Body of pancreas (tissue), 4 donors: ENCODE results near the gene TGM1. TPM values are rescaled to one million over a fixed set of nuclear protein-coding genes. Genes with fewer than 3 reads are reported as not detected.

ENCODE experiments used
- ATAC-seq: fragments of 150-250 bp; one replicate; pipeline ENCODE4 v1.9.1; 2016
- DNase-seq, 4 donors: peaks; one replicate each; pipeline ENCODE4 v3.0.0-alpha.2; 2019
- H3K27ac ChIP-seq, 4 donors: fragments of 200-600 bp; sonication (generic); 1 replicate in 3 of 4; 2 replicates in 1 of 4; pipeline versions ENCODE4 v1.5.1 to v1.6.1; 2016 to 2019; ENCODE audit warnings: mild to moderate bottlenecking in 1 of 4, mixed read lengths in 1 of 4, moderate library complexity in 1 of 4
- H3K27me3 ChIP-seq, 2 donors: fragments of 200-600 bp; sonication (generic); one replicate each; pipeline ENCODE4 v1.6.0; 2016; ENCODE audit warnings: mild to moderate bottlenecking in 1 of 2
- H3K36me3 ChIP-seq, 2 donors: fragments of 200-600 bp; sonication (generic); replicated peaks in 1 of 2; 2 replicates each; pipeline ENCODE4 v1.5.1; 2016; ENCODE audit warnings: low read depth in 2 of 2; ENCODE audit not compliant: insufficient read depth in 1 of 2
- H3K4me1 ChIP-seq: fragments of 200-600 bp; sonication (generic); one replicate; pipeline ENCODE4 v1.6.0; 2016
- H3K4me3 ChIP-seq, 2 donors: fragments of 200-600 bp; sonication (generic); 1 replicate in 1 of 2; 2 replicates in 1 of 2; pipeline ENCODE4 v1.5.1; 2016 to 2019
- H3K9me3 ChIP-seq, 3 donors: fragments of 200-600 bp; sonication (generic); 1 replicate in 2 of 3; 2 replicates in 1 of 3; pipeline ENCODE4 v1.5.1; 2016
- CTCF ChIP-seq, 7 experiments: fragments of 450-650 bp in 4 of 7; fragments of 200-600 bp in 3 of 7; sonication (generic) in 3 of 7; IDR thresholded peaks; one replicate each; pipeline ENCODE4 v1.5.1; 2016 to 2019; ENCODE audit warnings: antibody characterized with exemption in 7 of 7
- POLR2A ChIP-seq, 3 donors: fragments of 450-650 bp; IDR thresholded peaks; one replicate each; pipeline ENCODE4 v1.6.1; 2016; ENCODE audit warnings: antibody characterized with exemption in 3 of 3, mild to moderate bottlenecking in 2 of 3
- WGBS, 2 donors: methylation state at CpG; one replicate each; pipeline ENCODE4 v1.1.5; 2017; 5-methylcytosine and 5-hydroxymethylcytosine counted together
- intact Hi-C: fragments of 100-400 bp; cut with DNase I; formaldehyde crosslinking; loops from one replicate; pipeline ENCODE4 v1.15.1; 2023
- total RNA-seq, 2 donors: library from RNA; depleted of rRNA; stranded (reverse); fragments of >200 nt; gene quantifications; one replicate each; pipeline ENCODE4 v1.1.0, GENCODE V29; 2016

TGM1 gene
- total RNA-seq, 2 donors from 2014 or later: 2.9 to 13.8 TPM

- H3K36me3 ChIP-seq: peaks cover 0 to 4% of the 10 kb centered on the region in 2 donors
- no peak for ATAC-seq
- DNase-seq: peak in 2 of 4 donors; percentile 26 to 40
- peak overlapping the region; percentile 71 to 96 (median 84) for H3K27ac ChIP-seq
- peaks cover 45% of the 10 kb centered on the region for H3K4me1 ChIP-seq
- no peaks in the 10 kb centered on the region for H3K9me3 ChIP-seq
- TF ChIP-seq CTCF (IDR thresholded peaks at IDR 0.05): peak in 4 of 7 experiments; percentile 5 to 26 (median 22)
- no peak for TF ChIP-seq POLR2A (IDR thresholded peaks at IDR 0.05)
- H3K27me3 ChIP-seq: no peaks in the 10 kb centered on the region
- intact Hi-C loops: no loop called here
- WGBS, 2 donors: 42 to 56% methylated on average over 3 of the region's 3 CpGs
- no peak overlapping the region for H3K4me3 ChIP-seq
Observed at GRCh38 chr14:24273422-24273998, 10.5 kb upstream of the TGM1 start.

- no peak for DNase-seq
- no peaks in the 10 kb centered on the region for H3K9me3 ChIP-seq
- WGBS, 2 donors: 76 to 78% methylated on average over 2 of the region's 2 CpGs
- intact Hi-C loops: no loop called here
- no peak overlapping the region for H3K4me3 ChIP-seq
- H3K27me3 ChIP-seq: no peaks in the 10 kb centered on the region
- no peak for ATAC-seq
- H3K27ac ChIP-seq: peak overlapping the region in 3 of 4 donors; percentile 93 to 96 (median 95)
- no peak for TF ChIP-seq CTCF (IDR thresholded peaks at IDR 0.05)
- no peak for TF ChIP-seq POLR2A (IDR thresholded peaks at IDR 0.05)
- peaks cover 45% of the 10 kb centered on the region for H3K4me1 ChIP-seq
- H3K36me3 ChIP-seq: peaks cover 0 to 6% of the 10 kb centered on the region in 2 donors
Observed at GRCh38 chr14:24272467-24272866, 9.5 kb upstream of the TGM1 start.

- H3K27ac ChIP-seq: peak overlapping the region; percentile 90 to 96 (median 94)
- no peaks in the 10 kb centered on the region for H3K9me3 ChIP-seq
- WGBS, 2 donors: 6% methylated on average over 3 of the region's 3 CpGs
- no peak for DNase-seq
- no peak overlapping the region for H3K4me3 ChIP-seq
- peaks cover 0 to 12% of the 10 kb centered on the region in 2 donors for H3K36me3 ChIP-seq
- H3K4me1 ChIP-seq: peaks cover 45% of the 10 kb centered on the region
- ATAC-seq: no peak
- H3K27me3 ChIP-seq: no peaks in the 10 kb centered on the region
- TF ChIP-seq POLR2A (IDR thresholded peaks at IDR 0.05): no peak
- TF ChIP-seq CTCF (IDR thresholded peaks at IDR 0.05): no peak
- intact Hi-C loops: no loop called here
Observed at GRCh38 chr14:24271834-24272263, 8.9 kb upstream of the TGM1 start.

GRCh38 chr14:24271134-24271833 is 8.3 kb upstream of the TGM1 start, which contains the start of gene RABGGTA:
Gene RABGGTA, minus strand, starts transcription at chr14:24271597. Its CDS starts 482 bp downstream, at chr14:24271115.
- Histone ChIP-seq H3K36me3 (peaks cover 0 to 14% of the 10 kb centered on the region in 2 donors), H3K27ac (peak within 1 kb of the TSS; percentile 90 to 96 (median 94)), H3K4me1 (peaks cover 45% of the 10 kb centered on the region), H3K4me3 (peak within 1 kb of the TSS; percentile 56 to 94), H3K9me3 (no peaks in the 10 kb centered on the region), H3K27me3 (no peaks in the 10 kb centered on the region)
- intact Hi-C loops: no loop called here
- ATAC-seq: peak; percentile 90
- TF ChIP-seq POLR2A (IDR thresholded peaks at IDR 0.05) (peak; percentile 79 to 88 (median 87)), CTCF (IDR thresholded peaks at IDR 0.05) (peak; percentile 45 to 90 (median 68))
- peak; percentile 91 to 93 (median 92) for DNase-seq
- 0 to 7% methylated on average over 2 to 59 of the region's 61 CpGs for WGBS, 2 donors
